GM21515 (cell line): ENCODE results near the gene NEXN.
"Not testable (repeated sequence)": the region's sequence is repeated elsewhere in the genome, so short reads cannot be mapped to it uniquely, and the experiment has no call there.

ENCODE experiments used
- ATAC-seq: cut with Tn5 transposase; IDR thresholded peaks from one replicate; pipeline ENCODE4 v1.9.1; 2021; ENCODE audit not compliant: unreplicated experiment

The NEXN gene

DNA sequence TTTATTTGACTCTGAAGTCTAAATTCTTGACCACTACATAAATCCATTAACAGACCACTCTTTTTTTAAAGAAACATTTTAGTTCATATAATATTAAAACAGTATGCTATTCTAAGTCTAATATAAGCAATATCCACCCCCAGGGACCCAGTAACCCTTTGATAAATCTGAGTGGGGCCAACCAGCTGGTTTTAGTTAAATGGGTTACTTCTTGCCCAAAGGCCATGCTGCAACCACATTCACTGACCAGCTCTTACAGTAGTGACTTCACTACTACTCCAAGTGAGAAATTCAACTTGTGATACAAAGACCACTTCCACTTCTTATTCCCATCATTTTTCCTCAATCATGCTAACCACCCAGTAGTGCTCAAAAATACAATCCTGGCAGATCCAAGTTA is 70.0 kb downstream of the NEXN start:
- ATAC-seq: no peak

DNA sequence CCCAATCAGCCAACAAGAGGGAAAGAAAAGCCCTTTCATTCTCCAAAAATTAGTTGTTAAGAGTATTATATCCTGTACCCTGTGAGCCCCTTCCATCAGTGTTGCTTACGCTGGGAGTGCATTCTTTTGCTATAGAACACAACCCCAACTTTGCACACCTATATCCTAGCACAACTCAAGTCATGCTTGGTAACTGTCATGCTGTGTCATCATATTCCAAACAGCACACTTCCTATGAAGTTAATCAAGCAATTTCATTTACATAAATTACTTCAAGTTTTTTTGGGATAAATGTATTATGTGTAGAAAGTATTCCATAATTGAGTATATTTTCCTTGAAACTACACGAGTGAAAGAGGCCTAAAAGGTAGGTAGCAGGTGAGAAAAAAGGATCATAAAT is 70.4 kb downstream of the NEXN start:
- ATAC-seq: no peak

DNA sequence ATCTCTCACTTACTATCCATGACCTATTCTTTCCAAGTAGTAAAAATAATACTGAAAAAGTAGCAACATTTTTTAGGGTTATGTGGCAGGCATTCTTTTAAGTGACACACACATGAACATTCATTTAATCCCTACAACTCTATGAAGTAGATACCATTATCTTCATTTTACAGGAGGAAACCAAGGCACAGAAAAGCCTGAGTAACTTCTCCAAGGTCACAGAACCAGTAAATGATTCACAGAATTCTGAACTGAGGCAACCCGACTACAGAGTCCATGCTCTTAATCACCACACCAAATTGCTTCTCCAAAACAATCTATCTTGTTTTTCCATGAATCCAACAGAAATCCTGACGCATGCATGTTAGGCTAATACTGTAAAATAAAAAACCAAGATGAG is 73.0 kb downstream of the NEXN start:
- no peak for ATAC-seq

DNA sequence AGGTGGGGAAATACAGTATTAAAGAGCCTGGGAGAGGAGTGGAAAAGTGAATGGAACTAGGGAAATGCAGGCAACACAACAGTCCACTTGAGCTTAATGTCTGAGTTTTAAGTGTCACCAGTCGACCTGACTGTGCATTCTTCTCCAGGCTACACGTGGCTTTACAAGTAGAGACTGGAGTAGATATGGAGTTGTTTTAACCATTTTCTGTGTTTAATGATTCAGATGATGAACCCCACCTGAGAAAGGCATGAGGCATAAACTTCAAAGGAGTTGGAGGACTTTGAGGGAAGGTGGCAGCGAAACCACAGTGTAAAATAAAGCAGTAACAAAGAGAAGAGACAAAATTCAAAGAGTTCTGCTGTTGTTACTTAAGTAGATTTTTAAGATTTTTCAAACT is 77.9 kb downstream of the NEXN start:
- no peak for ATAC-seq

DNA sequence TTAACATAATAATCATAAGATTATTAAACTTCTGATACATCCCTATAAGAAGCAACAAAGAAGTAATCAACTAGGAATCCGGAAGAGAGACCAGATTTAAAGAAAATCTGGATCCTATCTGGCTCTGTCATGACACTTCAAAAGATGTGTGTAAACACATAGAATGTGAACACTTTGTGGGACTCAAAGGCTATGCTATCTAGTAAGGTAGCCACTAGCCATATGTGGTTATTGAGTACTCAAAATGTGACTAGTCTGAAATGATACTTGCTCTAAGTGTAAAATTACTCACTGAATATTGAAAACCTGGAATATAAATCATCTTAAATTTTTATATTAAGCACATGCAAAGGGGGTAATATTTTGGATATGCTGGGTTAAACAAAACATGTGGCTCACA is 81.8 kb downstream of the NEXN start:
- no peak for ATAC-seq

DNA sequence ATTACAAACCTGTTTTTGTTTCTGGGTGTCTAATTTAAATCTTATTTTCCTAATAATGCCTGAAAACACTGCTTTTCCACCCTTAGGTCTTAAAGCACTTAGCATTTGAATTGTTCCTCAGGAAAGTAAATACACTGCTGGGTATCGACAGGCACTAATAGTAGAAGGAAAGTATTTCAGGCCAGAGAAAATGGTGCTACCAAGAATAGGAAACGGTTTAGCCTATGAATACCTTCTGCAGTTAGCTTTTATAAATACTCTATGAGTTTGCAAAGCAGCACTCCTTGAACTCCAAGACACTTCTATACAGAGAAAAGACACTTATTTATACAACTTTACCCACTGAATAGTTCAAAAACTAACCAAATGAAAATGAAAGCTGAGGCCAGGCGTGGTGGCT is 83.7 kb downstream of the NEXN start:
- ATAC-seq: no peak

DNA sequence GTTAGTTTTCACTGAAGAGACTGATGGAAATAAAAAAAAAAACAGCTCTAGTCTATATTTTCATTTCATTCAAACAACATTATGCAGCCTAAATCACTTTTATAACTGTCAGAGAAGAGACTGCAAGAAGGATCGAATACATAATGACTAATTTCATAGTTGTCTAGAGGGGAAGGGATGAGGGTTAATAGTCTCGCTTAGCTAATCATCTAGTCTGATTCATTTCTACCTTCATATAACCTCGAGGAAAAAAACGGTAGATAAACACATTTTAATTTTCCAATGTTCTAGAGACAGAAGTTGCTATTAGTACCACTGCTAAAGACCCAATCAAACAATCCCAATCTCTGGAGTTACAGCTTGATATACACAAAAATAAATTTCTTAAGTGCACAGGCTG is 87.0 kb downstream of the NEXN start:
- ATAC-seq: no peak

DNA sequence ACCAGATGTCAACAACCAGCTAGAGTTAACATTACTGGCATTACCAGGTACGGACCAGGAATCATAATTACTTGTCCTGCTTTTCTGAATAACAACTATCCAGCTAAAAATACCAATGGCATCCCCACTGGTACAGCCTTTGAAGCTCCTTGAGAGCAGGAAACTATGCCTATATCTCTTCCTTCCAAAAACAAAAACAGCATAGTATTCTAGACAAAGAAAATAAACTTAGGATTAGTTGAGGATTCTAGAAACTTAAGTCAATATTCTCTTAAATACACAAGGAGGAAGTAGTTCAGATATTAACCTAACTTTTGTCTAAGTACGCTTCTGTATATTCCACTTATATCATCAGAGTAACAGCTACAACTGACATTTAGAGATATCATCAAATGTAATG is 87.5 kb downstream of the NEXN start:
- no peak for ATAC-seq

DNA sequence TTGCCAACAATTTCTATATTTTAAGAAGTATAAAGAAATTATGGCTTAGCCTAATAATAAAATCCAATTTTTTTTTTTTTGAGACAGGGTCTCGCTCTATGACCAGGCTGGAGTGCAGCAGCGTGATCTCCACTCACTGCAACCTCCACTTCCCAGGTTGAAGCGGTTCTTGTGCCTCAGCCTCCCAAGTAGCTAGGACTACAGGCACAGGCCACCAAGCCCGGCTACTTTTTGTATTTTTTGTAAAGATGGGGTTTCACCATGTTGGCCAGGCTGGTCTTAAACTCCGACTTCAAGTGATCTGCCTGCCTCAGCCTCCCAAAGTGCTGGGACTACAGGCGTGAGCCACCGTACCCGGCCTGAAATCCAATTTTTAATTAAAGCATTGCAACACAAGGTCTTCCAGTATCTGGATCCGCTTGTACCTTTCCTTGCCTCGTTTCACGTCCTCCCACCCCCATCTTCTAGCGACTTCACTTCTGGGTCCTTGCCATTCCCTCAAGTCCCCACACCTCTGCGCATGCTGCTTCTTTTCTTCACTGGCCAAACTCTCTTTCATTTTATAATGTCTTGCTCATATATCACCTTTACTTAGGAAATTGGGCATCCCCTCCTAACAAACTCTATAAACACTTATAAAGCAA is 88.1 kb downstream of the NEXN start:
- no peak for ATAC-seq

DNA sequence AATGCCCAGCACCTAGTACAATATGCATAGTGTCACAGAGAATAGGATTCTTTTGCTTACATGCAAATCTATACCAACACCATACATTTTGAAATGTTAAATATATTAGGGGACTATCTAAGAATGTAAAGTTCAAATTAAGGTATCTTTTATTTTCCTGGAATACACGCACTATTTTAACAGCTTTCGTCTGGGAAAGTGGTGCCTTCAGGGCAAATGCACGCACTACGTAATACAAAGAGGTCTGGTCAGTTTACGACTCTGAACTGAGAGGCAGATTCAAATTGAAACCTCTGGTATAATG is 89.5 kb downstream of the NEXN start:
- ATAC-seq: no peak

DNA sequence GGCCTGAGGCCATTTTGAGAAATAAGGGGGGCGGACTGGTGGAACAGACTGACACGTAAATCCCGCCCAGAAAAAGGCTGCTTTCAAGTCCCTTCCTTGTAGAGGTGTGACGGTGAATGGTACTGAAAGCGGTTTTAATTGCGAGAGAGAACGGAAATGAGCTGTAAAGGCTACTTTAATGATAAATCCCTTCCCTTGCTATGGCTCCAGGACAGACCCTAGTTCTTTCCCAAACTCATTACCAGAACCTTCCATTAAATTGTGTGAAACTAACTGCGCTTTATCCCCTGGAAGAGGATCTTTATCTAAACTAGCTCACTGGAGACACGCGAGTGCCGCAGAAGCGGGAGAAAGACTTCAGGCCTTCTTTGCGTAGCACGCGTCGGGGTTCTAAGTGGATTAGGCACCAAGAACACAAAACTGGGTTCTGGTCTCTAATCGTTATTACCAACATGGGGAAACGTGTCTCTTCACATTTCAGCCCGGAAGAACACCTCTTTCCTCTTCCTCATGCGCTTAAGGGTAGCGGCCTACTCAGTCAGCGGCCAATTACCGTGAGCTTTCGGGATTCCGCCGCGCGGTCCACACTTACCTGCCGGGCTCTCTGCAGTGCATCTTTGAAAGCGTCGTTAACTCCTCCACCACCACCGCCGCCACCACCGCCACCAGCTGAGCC is 90.0 kb downstream of the NEXN start:
- ATAC-seq: peak; percentile 68

DNA sequence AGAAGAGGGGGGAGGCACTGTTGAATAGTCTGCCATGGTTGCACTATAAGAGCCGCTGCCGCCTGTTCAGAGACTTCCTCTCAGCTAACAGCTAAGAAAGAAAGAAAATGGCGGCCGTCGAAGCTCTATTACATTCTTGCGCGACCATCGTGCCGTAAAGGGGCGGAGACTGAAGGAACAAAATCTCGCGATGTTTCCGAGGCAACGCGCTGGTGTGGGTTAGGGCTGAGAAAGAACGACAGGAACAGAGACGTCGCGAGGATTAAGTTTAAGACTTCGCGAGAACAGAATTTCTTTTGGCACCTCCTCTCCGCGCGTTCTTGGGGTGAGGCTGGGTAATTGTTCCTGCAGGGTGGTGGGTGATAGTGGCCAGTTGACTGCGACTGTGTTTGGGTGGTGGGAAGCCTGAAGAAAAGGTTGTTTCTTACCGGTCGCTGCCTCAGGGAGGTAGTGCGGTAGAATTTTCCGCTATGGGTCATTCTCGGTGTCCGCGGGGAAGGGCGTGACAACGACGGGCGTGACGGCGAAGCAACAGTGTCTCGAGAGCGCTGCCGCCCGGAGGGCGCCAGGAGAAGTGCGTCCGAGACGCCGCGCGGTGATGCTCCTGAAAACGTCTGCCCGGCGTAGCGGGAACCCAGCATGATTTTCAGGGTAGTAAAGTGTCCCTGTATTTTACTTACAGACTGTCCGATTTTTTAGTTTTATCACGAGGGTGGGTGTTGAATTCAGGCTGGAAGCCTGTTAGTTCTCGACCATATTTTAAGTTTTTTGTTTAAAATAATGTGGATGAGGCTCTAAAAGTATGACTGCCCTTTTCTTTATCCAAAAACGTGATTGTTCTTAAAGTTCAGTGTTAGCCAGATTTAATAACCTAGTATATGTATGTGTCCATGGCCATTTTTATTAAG is 90.8 kb downstream of the NEXN start, which contains the start of gene FUBP1:
TSS of gene FUBP1 (minus strand) at position 104 of the 908 bp plus-strand sequence. CDS start at position 36, 68 bp downstream.
- peak; percentile 76 for ATAC-seq

DNA sequence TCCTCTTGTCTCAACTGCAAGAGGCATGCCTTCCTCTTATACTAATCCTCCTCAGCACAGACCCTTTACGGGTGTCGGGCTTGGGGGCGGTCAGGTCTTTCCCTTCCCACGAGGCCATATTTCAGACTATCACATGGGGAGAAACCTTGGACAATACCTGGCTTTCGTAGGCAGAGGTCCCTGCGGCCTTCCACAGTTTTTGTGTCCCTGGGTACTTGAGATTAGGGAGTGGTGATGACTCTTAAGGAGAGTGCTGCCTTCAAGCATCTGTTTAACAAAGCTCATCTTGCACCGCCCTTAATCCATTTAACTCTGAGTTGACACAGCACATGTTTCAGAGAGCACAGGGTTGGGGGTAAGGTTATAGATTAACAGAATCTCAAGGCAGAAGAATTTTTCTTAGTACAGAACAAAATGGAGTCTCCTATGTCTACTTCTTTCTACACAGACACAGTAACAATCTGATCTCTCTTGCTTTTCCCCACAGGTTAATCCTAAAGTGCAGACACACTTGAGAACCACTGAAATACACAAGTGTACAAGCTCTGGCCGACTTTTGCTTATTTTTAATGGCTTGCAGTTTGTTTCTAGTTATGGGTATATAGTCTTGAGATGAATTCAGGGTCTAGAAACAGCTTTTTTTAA is 95.0 kb downstream of the NEXN start:
- ATAC-seq: not testable (repeated sequence)

DNA sequence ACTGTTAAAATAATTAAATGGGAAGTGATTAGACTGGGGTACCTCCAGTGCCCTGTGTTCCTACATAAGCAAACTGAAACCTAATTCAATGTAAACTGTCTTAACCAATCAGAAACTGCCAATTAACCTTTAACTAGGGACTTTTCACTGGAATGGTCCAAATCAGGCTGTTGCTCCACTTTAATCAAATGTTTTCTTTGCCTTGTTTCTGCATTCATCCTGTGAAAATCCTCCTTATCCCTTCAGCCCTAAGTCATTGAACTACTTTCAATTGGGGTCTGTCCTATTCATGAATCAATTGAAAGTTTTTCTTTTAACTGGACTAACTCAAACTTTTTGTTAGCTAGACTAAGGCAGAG is 95.6 kb downstream of the NEXN start:
- no peak for ATAC-seq

DNA sequence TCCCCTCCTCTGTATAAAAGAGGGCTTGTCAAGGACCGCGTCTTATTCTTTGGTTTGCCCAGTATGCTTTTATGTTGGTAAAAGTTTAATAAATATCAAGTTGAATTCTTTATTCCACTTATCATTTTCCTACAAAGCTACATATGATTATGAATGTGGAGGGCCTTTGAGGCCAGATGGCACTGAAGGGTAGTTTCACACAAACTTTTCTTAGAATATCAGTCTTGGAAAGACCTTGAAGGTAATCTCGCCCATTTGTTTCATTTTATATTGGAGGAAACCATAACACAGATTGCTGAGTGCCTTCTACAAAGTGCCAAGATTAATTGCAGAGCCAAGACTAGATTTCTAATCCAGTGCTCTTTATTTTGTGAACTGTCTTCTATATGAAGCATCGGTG is 96.2 kb downstream of the NEXN start:
- ATAC-seq: no peak

DNA sequence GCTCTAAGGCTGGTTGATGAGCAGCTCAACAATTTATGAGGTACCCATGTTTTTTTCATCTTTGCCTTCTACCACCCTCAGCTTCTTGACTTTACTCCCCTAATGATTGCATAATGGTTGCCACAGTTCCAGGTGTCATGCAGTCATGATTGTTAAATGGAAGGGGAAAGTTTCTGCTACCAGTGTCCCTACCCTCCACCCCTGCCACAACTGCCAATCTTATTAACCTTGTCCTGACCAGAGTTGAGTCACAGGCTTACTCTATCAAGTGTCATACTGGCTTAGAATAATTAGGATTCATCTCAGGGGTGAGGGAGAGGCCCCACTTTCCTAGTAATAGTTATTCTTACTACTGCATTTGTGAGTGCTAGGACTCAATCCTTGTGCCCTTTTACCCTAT is 98.4 kb downstream of the NEXN start:
- no peak for ATAC-seq

DNA sequence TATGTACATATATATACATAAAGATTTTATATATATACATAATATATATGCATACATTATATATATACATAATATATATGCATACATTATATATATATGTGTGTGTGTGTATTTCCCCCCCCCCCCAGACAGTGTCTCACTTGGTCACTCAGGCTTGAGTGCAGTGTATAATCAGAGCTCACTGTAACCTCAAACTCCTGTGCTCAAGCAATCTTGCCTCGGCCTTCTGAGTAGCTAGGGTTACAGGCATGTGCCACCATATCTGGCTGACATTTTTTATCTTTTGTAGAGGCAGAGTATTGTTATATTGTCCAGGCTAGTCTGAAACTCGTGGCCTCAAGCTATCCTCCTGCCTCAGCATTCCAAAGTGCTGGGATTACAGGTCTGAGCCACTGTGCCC is 99.5 kb downstream of the NEXN start:
- no peak for ATAC-seq

DNA sequence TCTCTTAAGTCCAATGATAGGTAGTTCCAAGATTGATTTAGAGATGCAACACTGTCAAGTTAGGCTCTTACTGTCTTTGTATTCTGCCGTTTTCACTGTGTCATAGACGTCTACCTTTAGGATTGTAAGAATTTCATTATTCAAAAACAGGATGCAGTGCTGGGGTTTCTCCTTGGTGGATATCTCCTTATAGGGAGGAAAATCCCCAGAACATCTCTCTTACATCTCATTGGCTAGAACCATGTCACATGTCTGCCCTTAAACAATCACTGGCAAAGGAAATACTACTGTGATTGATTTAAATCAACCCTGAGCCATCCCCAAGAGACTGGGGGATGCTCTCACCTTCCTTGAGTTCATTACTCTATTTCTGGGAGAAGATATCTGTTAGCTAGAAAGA is 101.3 kb downstream of the NEXN start:
- no peak for ATAC-seq

DNA sequence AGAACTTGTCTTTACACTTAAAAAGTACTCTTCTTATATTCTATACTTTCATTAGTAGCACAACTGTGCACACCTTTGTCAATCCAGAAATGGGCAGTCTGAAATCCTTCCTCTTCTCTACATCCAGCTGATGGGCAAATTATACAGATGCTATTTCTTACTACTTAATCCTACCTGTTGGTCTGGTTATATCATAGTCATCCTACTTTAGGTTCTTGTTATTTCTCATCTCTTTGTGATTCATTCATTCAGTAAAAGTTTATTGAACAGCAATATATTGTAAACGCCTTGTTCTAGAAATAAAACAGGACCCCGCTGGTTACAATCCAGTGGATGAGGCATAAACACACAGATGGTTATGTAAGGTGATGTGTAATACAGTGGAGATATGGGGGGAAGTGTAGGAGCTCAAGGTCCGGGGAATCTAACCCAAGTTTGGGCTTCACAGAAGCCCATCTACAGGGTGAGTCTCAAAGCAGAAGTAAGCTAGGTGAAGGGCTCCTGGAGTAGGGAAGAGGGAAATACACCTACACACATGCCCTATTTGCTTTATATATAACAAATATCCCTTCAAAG is 102.3 kb downstream of the NEXN start:
- ATAC-seq: no peak

DNA sequence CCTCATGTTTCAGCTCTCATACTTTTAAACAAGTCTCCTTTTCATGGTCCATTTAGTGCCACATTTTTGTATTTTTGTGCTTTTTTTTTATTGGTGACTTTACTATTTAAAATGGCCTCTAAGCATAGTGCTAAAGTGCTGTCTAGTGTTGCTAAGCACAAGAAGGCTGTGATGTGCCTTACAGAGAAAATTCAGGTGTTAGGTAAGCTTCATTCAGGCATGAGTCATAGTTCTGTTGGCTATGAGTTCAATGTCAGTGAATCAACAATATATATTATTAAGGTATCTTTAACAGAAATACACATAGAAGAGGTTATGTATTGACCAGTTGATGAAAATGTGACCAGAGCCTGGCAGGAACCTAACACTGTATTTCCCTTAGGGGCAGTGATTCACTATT is 103.2 kb downstream of the NEXN start:
- ATAC-seq: no peak
